Heart left ventricle (tissue), 13 donors: ENCODE results near the gene MRPL33.

Source experiments
- POLR2A ChIP-seq, 2 donors: fragments of 450-650 bp; IDR thresholded peaks; one replicate each; pipeline ENCODE4 v1.6.1; 2017; ENCODE audit warnings: antibody characterized with exemption in 2 of 2, mild to moderate bottlenecking in 2 of 2, moderate library complexity in 2 of 2
- TF ChIP-seq, protein P1 (sequence below), 12 donors: fragments of 200-600 bp; sonication (generic) in 4 of 12; IDR thresholded peaks; one replicate each; pipeline versions ENCODE4 v1.5.0 to v1.8.0; 2018 to 2022; ENCODE audit warnings: antibody characterized with exemption in 12 of 12, mild to moderate bottlenecking in 5 of 12
- donor health status: ischemic (EF 13 %, LVEDD 7.1; RV severe dilation, severe dysfunction).
- donor health status: DM: no; HTN: yes; CAD: no.
- donor health status: DM: no; HTN: no; CAD: no.
- donor health status: ischemic (EF 25% LVEDD 6.9; RV normal size, moderate dysfunction).
- donor health status: ischemic (EF 25% LVEDD 5.7; RV mildly dilated, moderate dysfunction).
- donor health status: ischemic (EF 35%, LVEDD 5.7; RV mildly dilated, moderate dysfunction).
- donor health status: nonischemic (EF 11% LVEDD 7.7; RV severe dilation, severe dysfunction).
- donor health status: DM: yes; HTN: yes; CAD: no.
- donor health status: PGD.
- donor health status: ischemic (EF 29% LVEDD 5.4; RV normal size, mild dysfunction).
- donor health status: nonischemic (EF 23%, LVEDD 6.1; RV moderate dilation, normal function).

DNA sequence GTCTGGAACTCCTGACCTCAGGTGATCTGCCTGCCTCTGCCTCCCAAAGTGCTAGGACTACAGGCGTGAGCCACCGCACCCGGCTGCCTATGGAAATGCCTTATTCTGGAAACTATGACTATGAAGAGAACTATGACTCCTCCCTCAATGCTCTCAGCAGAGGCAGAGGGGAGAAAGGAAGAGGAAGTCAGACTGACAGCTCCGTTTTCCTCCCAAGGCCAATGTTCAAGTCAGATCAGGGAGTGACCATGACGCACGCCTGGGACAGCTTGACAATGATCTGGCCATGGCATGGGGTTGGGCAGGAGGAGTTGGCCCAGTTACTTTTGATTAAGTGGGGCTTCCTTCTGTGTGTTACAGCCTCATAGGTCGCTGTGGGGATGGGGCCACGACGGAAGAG lies 44.3 kb upstream of the MRPL33 start:
- TF ChIP-seq, protein P1, sequence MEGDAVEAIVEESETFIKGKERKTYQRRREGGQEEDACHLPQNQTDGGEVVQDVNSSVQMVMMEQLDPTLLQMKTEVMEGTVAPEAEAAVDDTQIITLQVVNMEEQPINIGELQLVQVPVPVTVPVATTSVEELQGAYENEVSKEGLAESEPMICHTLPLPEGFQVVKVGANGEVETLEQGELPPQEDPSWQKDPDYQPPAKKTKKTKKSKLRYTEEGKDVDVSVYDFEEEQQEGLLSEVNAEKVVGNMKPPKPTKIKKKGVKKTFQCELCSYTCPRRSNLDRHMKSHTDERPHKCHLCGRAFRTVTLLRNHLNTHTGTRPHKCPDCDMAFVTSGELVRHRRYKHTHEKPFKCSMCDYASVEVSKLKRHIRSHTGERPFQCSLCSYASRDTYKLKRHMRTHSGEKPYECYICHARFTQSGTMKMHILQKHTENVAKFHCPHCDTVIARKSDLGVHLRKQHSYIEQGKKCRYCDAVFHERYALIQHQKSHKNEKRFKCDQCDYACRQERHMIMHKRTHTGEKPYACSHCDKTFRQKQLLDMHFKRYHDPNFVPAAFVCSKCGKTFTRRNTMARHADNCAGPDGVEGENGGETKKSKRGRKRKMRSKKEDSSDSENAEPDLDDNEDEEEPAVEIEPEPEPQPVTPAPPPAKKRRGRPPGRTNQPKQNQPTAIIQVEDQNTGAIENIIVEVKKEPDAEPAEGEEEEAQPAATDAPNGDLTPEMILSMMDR (IDR thresholded peaks at IDR 0.05): no peak
- TF ChIP-seq POLR2A (IDR thresholded peaks at IDR 0.05): no peak
